Right atrium auricular region (tissue), 2 donors: ENCODE data around the gene NTRK3. TPM values are rescaled to one million over a fixed set of nuclear protein-coding genes. Genes with fewer than 3 reads are reported as not detected.

Experiments used
- DNase-seq: peaks from one replicate; pipeline ENCODE4 v3.0.0-alpha.2; 2019; ENCODE audit warnings: low spot score
- H3K27ac ChIP-seq, 2 donors: fragments of 200-600 bp; sonication (generic); 1 replicate in 1 of 2; 2 replicates in 1 of 2; pipeline ENCODE4 v1.5.1; 2016 to 2019
- H3K27me3 ChIP-seq, 2 donors: fragments of 200-600 bp; sonication (generic); one replicate each; pipeline versions ENCODE4 v1.5.1 to v1.6.0; 2017 to 2019
- H3K36me3 ChIP-seq: fragments of 200-600 bp; sonication (generic); one replicate; pipeline ENCODE4 v1.5.1; 2016
- H3K4me1 ChIP-seq, 2 donors: fragments of 200-600 bp; sonication (generic); one replicate each; pipeline versions ENCODE4 v1.5.1 to v1.6.0; 2017 to 2019
- H3K4me3 ChIP-seq, 2 donors: fragments of 200-600 bp; sonication (generic); 1 replicate in 1 of 2; 2 replicates in 1 of 2; pipeline ENCODE4 v1.5.1; 2017 to 2019; ENCODE audit warnings: mild to moderate bottlenecking in 1 of 2, moderate library complexity in 1 of 2
- H3K9me3 ChIP-seq, 2 donors: fragments of 200-600 bp; sonication (generic); one replicate each; pipeline ENCODE4 v1.5.1; 2019
- CTCF ChIP-seq, 2 donors: fragments of 200-600 bp; sonication (generic); IDR thresholded peaks; one replicate each; pipeline ENCODE4 v1.5.1; 2019; ENCODE audit warnings: antibody characterized with exemption in 2 of 2
- total RNA-seq, 2 donors: library from RNA; depleted of rRNA; stranded (reverse); fragments of >200 nt; gene quantifications; one replicate each; pipeline ENCODE4 v1.1.0, GENCODE V29; 2016

NTRK3 gene
- total RNA-seq, 2 donors from 2014 or later, result 1.5 to 4.5 TPM

- Histone ChIP-seq H3K9me3 (no peaks in the 10 kb centered on the region), H3K36me3 (no peaks in the 10 kb centered on the region), H3K27ac (no peak overlapping the region), H3K27me3 (no peaks in the 10 kb centered on the region), H3K4me3 (no peak overlapping the region), H3K4me1 (no peaks in the 10 kb centered on the region)
- TF ChIP-seq CTCF (IDR thresholded peaks at IDR 0.05), result no peak
- no peak for DNase-seq
Observed at GRCh38 chr15:88046576-88047129, 209.9 kb downstream of the NTRK3 start.

DNA sequence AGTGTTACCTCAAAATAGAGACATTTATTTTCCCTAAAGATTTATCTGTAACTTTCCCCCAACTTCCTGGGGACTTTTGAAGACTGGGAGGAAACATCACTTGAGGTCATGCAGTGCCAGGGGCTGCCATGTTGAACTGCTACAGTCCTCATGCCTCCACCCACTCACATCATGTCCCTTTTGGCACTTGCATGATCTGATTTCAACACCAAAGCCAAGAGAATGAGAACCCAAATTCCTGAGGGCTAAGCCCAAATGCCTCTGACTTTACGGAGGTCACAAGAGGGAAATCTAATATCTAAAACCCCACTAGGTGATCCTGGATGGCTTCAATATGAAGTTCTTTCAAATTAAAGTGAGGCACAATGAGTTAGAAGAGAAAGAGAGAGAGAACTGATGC is 213.1 kb downstream of the NTRK3 start:
- H3K9me3 ChIP-seq, result no peaks in the 10 kb centered on the region
- H3K36me3 ChIP-seq, result no peaks in the 10 kb centered on the region
- no peaks in the 10 kb centered on the region for H3K27me3 ChIP-seq
- DNase-seq, result no peak
- TF ChIP-seq CTCF (IDR thresholded peaks at IDR 0.05), result no peak
- H3K4me1 ChIP-seq, result no peaks in the 10 kb centered on the region
- no peak overlapping the region for H3K27ac ChIP-seq
- H3K4me3 ChIP-seq, result no peak overlapping the region

- no peak for TF ChIP-seq CTCF (IDR thresholded peaks at IDR 0.05)
- Histone ChIP-seq H3K27me3 (no peaks in the 10 kb centered on the region), H3K4me1 (no peaks in the 10 kb centered on the region), H3K9me3 (no peaks in the 10 kb centered on the region), H3K36me3 (no peaks in the 10 kb centered on the region), H3K27ac (no peak overlapping the region), H3K4me3 (no peak overlapping the region)
- no peak for DNase-seq
Observed at GRCh38 chr15:88042047-88042446, 214.5 kb downstream of the NTRK3 start.

DNA sequence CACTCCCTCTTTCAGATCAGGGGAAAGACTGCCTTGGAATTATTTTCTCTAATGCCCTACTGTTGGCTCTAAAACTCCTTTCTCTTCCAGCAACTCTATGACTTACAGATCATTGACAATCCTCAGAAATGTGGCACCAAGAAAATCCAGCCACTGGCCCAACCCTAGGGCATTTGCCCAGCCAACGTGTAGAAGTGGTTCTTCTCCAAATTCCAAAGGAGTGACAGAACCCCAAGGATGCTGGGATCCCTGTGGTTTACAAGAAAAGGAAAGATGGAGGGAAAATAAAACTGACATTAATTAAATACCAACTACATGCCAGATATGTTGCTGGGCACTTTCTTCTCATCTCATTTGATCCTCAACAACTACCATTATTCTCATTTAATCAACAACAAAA is 216.0 kb downstream of the NTRK3 start:
- H3K27ac ChIP-seq, result no peak overlapping the region
- no peak for TF ChIP-seq CTCF (IDR thresholded peaks at IDR 0.05)
- H3K36me3 ChIP-seq, result no peaks in the 10 kb centered on the region
- no peak for DNase-seq
- no peaks in the 10 kb centered on the region for H3K4me1 ChIP-seq
- no peaks in the 10 kb centered on the region for H3K9me3 ChIP-seq
- no peak overlapping the region for H3K4me3 ChIP-seq
- H3K27me3 ChIP-seq, result no peaks in the 10 kb centered on the region

GRCh38 chr15:88038261-88038660 is 218.3 kb downstream of the NTRK3 start:
- TF ChIP-seq CTCF (IDR thresholded peaks at IDR 0.05), result no peak
- no peaks in the 10 kb centered on the region for H3K27me3 ChIP-seq
- no peak for DNase-seq
- H3K9me3 ChIP-seq, result no peaks in the 10 kb centered on the region
- no peak overlapping the region for H3K27ac ChIP-seq
- H3K4me3 ChIP-seq, result no peak overlapping the region
- no peaks in the 10 kb centered on the region for H3K4me1 ChIP-seq
- H3K36me3 ChIP-seq, result no peaks in the 10 kb centered on the region

DNA sequence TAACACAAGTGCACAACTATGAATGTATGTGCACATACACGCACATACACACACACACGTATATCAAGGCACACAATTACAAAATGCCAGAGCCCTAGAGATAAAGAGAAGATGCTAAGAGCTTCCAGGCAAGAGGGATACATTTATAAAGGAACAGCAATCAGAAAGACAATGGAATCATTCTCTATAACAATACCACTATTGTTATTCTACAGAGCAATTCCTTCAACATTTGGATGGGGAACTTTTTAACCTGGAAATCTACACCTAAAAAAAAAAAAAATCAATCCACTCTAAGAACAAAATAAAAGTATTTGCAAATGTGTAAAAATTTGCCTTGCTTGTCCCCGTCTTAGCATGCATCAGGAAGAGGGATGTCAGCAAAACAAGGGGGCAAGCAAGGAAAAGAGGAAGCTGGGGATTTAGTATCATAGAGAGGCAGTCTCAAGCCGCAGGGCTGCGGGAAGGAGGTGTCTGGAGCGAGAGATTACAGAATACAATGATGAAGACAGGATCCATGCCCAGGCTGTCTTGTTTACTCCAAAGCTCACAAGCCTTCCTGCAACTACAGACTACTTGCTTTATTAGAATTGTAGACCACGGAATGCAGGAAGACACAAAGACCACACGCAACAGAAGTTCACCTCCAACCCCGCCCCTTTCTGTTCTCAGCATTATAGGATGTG is 220.2 kb downstream of the NTRK3 start:
- Histone ChIP-seq H3K4me1 (no peaks in the 10 kb centered on the region), H3K4me3 (no peak overlapping the region), H3K27ac (no peak overlapping the region), H3K27me3 (no peaks in the 10 kb centered on the region), H3K9me3 (no peaks in the 10 kb centered on the region), H3K36me3 (no peaks in the 10 kb centered on the region)
- no peak for TF ChIP-seq CTCF (IDR thresholded peaks at IDR 0.05)
- no peak for DNase-seq
